IPS DF 6.9 (cell line): Measurements from ENCODE around the gene TECTB.

ENCODE experiments used
- DNase-seq: peaks from one replicate; pipeline ENCODE4 v3.0.0-alpha.2; 2013; ENCODE audit warnings: low read depth, low spot score
- H3K27ac ChIP-seq: one replicate; pipeline ENCODE4 v1.5.1; 2013; ENCODE audit warnings: low read length, control low read depth
- H3K27me3 ChIP-seq: 2 replicates; pipeline ENCODE4 v1.6.1; 2013; ENCODE audit warnings: mild to moderate bottlenecking, low read length; ENCODE audit not compliant: control insufficient read depth, insufficient read depth
- H3K36me3 ChIP-seq: 2 replicates; pipeline ENCODE4 v1.6.1; 2013; ENCODE audit warnings: low read length; ENCODE audit not compliant: control insufficient read depth, insufficient read depth
- H3K4me1 ChIP-seq: 2 replicates; pipeline ENCODE4 v1.6.1; 2013; ENCODE audit warnings: low read length; ENCODE audit not compliant: control insufficient read depth, insufficient read depth
- H3K4me3 ChIP-seq: 2 replicates; pipeline ENCODE4 v1.5.1; 2013; ENCODE audit warnings: mild to moderate bottlenecking, low read length
- H3K9me3 ChIP-seq: 2 replicates; pipeline ENCODE4 v1.6.1; 2013; ENCODE audit warnings: low read length, inconsistent platforms; ENCODE audit not compliant: control insufficient read depth, insufficient read depth
- WGBS: extraction: QIAGEN DNeasy Blood & Tissue Kit; methylation state at CpG from one replicate; pipeline ENCODE4 v1.1.7; 2013; ENCODE audit warnings: mixed read lengths, missing lambda C conversion rate; ENCODE audit not compliant: insufficient read length, insufficient coverage; 5-methylcytosine and 5-hydroxymethylcytosine counted together

Gene TECTB

DNA sequence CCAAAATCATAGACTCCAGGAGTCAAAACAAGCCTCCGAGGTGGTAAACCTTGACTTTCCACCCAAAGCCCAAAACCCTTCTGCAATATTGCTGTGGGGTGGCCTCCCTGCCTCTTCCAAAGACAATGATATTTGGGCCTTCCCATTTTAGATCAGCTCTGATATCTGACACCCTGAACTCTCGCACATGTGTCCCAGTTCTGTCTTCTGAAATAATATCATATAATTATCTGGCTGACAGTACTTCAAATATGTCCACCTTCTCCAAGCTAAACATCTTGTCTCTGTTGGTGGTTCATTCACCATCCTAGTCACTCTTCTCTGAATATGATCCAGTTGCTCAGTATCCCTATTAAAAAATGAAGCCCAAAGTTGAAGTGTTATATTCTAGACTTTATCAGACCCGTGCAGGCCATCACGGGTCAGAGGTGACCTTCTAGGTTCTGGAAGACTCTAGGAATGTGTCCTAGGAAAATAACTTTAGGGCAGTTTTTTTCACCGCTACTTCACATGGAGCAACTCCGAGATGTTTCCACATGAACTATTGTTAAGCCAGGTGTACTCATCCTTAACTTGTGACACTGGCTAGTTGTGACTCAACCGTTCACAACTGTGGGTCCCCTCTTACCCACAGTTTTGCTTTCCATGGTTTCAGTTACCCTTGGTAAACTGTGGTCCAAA is 6.3 kb downstream of the TECTB start:
- no peak overlapping the region for H3K4me3 ChIP-seq
- WGBS: no CpG with 5 or more reads among the region's 7 CpGs
- H3K9me3 ChIP-seq: no peaks in the 10 kb centered on the region

DNA sequence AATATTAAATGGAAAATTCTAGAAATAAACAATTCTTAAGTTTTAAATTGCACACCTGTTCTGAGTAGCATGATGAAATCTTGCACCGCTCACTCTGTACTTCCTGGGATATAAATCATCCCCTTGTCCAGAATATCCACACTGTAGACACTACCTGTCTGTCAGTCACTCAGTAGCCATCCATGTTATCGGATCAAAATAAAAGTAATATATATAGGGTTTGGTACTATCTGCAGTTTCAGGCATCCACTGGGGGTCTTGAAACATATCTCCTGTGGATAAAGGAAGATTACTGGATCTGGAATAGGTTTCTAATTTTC is 6.8 kb downstream of the TECTB start:
- no peaks in the 10 kb centered on the region for H3K4me1 ChIP-seq
- WGBS: no CpG with 5 or more reads among the region's 2 CpGs
- no peaks in the 10 kb centered on the region for H3K9me3 ChIP-seq
- H3K27me3 ChIP-seq: no peaks in the 10 kb centered on the region; the same call in 1 of the 2 replicates
- no peak for DNase-seq
- no peak overlapping the region for H3K4me3 ChIP-seq
- H3K27ac ChIP-seq: no peak overlapping the region
- no peaks in the 10 kb centered on the region for H3K36me3 ChIP-seq

More for the DNA sequence above, 6.3 kb downstream of the TECTB start:
- DNase-seq: no peak
- no peak overlapping the region for H3K27ac ChIP-seq
- H3K4me1 ChIP-seq: no peaks in the 10 kb centered on the region
- no peaks in the 10 kb centered on the region for H3K36me3 ChIP-seq
- H3K27me3 ChIP-seq: no peaks in the 10 kb centered on the region; the same call in 1 of the 2 replicates

DNA sequence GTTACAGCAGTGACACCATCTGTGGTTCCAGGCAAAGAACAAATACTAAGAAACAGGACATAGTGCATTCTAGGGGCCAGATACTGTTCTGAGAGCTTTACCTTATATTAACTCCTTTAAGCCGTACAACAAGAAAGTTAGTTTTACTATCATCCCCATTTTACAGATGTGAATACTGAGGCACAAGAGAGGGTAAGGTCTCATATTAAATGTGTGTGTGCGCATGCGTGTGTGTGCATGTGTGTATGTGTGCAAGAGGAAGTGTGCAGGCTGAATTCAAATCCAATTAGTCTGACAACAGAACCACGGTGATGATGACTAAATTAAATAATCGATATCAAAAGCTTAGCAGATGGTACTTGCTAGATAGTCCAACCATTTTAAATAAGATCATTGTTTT is 11.0 kb downstream of the TECTB start:
- H3K27me3 ChIP-seq: no peaks in the 10 kb centered on the region; the same call in 1 of the 2 replicates
- no peaks in the 10 kb centered on the region for H3K36me3 ChIP-seq
- no peak overlapping the region for H3K27ac ChIP-seq
- no peaks in the 10 kb centered on the region for H3K4me1 ChIP-seq
- H3K4me3 ChIP-seq: no peak overlapping the region
- H3K9me3 ChIP-seq: no peaks in the 10 kb centered on the region
- DNase-seq: no peak
- no CpG with 5 or more reads among the region's 5 CpGs for WGBS

DNA sequence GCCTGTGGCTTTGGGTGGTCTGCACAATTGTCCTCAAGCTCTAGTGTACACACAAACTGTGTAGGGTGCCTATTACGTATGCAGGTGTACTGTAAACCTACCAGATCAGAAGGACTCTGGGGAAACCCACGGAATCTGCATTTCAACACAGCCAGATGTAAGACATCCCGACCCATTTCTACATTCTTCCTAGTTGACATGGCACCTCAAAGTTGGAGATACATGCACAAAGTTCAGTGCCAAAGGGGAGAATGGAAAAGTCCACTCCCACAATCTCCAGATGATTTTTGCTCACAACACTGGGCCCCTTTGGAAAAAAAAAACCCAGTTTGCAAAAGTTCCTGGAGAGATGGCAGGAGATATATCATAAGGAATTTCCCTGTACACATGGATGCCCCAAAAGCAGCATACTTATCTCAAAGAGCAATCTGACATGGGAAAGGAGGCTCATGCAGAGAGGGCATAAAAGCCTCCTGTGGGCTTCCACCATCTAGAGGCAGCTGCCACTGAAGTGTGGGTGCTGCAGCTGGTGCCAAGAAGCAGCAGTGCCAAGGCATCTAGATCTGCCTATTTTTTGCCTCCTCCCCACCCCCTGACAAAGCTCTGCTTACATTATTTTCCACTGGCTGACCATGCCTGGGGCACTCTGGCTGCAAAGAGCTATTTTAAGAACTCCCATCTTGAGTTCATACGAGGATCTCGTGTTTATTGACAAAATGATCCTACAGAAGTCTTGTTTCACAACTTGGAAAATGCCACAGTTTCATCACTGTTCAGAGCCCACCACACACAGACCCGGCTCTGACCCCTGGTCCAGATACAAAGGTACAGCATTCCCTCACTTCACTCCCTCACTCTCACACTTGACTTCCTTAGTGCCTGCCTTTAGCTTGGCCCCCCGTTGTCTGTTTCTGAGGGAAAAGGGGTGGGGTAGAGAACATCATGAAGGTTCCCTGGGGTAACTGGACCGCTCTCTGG is 12.9 kb downstream of the TECTB start:
- no peak overlapping the region for H3K27ac ChIP-seq
- DNase-seq: no peak
- no peaks in the 10 kb centered on the region for H3K36me3 ChIP-seq
- no peaks in the 10 kb centered on the region for H3K4me1 ChIP-seq
- H3K9me3 ChIP-seq: no peaks in the 10 kb centered on the region
- WGBS: no CpG with 5 or more reads among the region's 8 CpGs
- no peaks in the 10 kb centered on the region; the same call in 1 of the 2 replicates for H3K27me3 ChIP-seq
- no peak overlapping the region for H3K4me3 ChIP-seq

DNA sequence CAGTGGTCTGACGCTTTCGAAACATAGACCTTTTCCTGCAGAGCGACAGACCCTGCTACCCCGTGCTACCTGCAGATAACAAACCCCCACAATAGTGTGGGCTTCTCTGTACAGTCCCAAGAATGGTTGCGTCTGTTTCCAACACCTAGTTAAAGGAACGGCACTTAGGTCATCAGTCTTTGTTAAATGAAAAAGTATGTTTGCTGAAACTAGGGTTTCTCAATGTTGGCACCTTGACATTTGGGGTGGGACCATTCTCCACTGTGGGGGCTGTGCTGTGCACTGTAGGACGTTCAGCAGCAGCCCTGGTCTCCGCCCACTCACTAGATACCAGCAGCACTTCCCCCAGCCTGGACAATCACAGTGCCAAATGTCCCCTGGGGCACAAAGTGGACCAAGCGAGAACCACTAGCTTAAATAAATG is 13.7 kb downstream of the TECTB start:
- WGBS: no CpG with 5 or more reads among the region's 9 CpGs
- H3K36me3 ChIP-seq: no peaks in the 10 kb centered on the region
- no peak overlapping the region for H3K4me3 ChIP-seq
- no peaks in the 10 kb centered on the region for H3K9me3 ChIP-seq
- no peak overlapping the region for H3K27ac ChIP-seq
- DNase-seq: no peak
- no peaks in the 10 kb centered on the region for H3K4me1 ChIP-seq
- no peaks in the 10 kb centered on the region; the same call in 1 of the 2 replicates for H3K27me3 ChIP-seq

DNA sequence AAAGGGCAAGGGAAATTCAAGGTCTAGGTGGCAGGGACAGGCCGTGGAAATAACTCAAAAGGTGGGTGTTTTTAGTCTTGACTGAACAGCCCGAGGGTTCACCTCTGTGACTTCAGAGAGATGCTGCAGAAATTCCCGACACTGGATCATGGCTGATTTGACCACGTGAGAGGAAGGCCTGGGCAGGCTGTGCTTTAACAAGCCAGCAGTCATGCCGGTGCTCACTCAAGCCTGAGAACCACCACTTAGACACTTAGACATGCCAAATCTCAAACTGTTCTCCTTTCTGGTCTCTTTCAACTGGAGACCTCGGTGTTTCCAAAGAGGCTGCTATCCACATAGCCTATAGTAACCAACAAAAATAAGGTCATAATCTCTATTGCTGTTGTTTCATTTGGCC is 15.4 kb downstream of the TECTB start:
- no CpG with 5 or more reads among the region's 6 CpGs for WGBS
- Histone ChIP-seq H3K27ac (no peak overlapping the region), H3K4me1 (no peaks in the 10 kb centered on the region), H3K27me3 (no peaks in the 10 kb centered on the region), H3K36me3 (no peaks in the 10 kb centered on the region), H3K4me3 (no peak overlapping the region), H3K9me3 (no peaks in the 10 kb centered on the region)
- DNase-seq: no peak

DNA sequence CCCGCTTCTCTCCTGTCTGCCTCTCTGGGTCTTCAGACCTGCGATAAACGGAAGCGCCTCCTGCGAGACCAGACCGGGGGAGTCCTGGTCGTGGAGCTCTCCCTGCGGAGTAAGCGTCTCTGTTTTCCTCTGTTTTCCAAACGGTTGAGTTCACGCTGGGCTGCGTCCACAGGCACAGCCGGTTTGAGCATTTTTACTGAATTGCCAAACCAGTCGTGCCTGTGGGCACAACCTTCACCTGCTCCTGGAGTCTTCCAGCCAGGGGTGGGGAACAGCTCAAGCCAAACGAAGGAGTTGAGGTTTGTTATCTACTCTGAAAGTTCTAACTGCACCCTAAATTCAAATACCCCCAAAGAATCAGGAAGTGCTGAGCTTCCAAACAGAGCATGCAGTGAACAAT is 16.3 kb downstream of the TECTB start:
- Histone ChIP-seq H3K4me1 (no peaks in the 10 kb centered on the region), H3K4me3 (no peak overlapping the region), H3K27ac (no peak overlapping the region), H3K9me3 (no peaks in the 10 kb centered on the region), H3K36me3 (no peaks in the 10 kb centered on the region), H3K27me3 (no peaks in the 10 kb centered on the region)
- WGBS: no CpG with 5 or more reads among the region's 15 CpGs
- DNase-seq: no peak

DNA sequence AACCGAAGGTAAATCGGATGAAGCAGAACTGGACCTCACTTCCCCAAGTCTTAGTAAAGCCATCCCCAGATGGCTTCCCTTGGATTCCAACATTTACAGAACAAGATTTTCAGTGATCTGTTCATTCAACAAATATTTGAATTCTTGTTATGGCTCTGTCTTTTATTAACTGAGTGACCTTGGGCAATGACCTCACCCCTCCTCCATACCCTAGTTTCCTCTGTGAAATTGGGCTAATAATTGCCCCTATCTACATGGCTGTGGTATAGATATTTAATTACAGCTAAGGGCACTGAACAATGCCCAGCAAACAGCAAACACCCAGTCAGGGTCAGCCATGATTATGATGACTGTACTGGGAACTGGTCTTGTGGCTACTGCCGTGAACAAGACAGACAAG is 19.1 kb downstream of the TECTB start:
- no peaks in the 10 kb centered on the region for H3K9me3 ChIP-seq
- no peak overlapping the region for H3K27ac ChIP-seq
- H3K4me1 ChIP-seq: no peaks in the 10 kb centered on the region
- no peaks in the 10 kb centered on the region for H3K36me3 ChIP-seq
- no peak for DNase-seq
- no peak overlapping the region for H3K4me3 ChIP-seq
- WGBS: no CpG with 5 or more reads among the region's 3 CpGs
- H3K27me3 ChIP-seq: no peaks in the 10 kb centered on the region

DNA sequence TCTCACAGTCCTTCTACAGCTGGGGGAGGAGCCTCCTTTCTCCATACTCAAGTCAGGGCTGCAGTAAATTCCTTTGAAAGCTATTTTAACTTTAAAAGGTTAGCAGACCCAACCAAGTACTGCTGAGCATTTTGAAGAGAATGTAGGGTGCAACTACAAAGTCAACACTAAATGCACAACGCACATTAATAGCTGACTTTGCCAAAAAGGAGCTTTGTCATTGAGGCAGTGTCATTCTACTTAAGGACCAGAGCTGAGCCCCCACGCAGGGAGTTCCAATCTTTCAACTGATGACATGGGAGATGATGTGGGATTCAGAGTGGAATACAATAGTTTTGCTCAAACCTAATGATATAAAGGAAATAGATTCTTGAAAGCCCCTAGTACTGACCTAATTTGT is 20.3 kb downstream of the TECTB start:
- Histone ChIP-seq H3K4me3 (no peak overlapping the region), H3K27me3 (no peaks in the 10 kb centered on the region), H3K36me3 (no peaks in the 10 kb centered on the region), H3K9me3 (no peaks in the 10 kb centered on the region), H3K27ac (no peak overlapping the region), H3K4me1 (no peaks in the 10 kb centered on the region)
- WGBS: no CpG with 5 or more reads among the region's 2 CpGs
- DNase-seq: no peak

DNA sequence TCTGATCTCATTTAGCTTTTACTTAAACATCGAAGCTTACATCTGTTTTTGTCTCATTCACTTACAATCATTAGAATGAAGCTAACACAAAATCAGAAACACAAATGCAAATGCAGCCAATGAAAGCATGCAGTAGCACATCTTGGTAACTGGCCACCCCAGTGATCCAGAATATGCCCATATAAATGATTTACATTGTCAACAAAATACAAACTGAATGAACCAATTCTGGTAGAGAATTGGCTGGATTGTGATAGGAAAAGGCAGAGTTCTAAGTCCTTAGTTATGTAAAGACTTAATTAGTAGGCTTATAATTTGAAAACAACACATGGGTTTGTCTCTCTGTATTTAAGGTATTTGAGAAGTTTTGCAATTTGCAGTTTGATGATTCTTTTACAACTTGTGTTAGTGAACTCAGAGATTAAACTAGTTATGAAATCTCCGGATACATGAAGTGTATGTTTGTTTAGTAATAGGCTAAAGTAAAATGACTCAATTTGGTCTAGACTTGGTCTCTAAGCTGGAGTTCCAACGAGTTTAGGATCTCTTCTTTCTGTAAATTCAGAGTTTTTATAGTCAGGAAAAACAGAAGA is 21.2 kb downstream of the TECTB start:
- DNase-seq: no peak
- Histone ChIP-seq H3K9me3 (no peaks in the 10 kb centered on the region), H3K36me3 (no peaks in the 10 kb centered on the region), H3K4me1 (no peaks in the 10 kb centered on the region), H3K27ac (no peak overlapping the region), H3K27me3 (no peaks in the 10 kb centered on the region), H3K4me3 (no peak overlapping the region)
- WGBS: no CpG with 5 or more reads among the region's 3 CpGs
